ENCODE measurements around the gene ZMYM2. TPM values are rescaled to one million over a fixed set of nuclear protein-coding genes. Genes with fewer than 3 reads are reported as not detected.
A peak's percentile ranks its signal among the peaks of the same experiment; 100 is the strongest.

ZMYM2 gene
- total RNA-seq, 1 donor from 2014 or later, result 87.6 TPM

GRCh38 chr13:20044086-20044485, 85.6 kb downstream of the ZMYM2 start:
- no peak for DNase-seq (ENCODE audit: low spot score)

DNA sequence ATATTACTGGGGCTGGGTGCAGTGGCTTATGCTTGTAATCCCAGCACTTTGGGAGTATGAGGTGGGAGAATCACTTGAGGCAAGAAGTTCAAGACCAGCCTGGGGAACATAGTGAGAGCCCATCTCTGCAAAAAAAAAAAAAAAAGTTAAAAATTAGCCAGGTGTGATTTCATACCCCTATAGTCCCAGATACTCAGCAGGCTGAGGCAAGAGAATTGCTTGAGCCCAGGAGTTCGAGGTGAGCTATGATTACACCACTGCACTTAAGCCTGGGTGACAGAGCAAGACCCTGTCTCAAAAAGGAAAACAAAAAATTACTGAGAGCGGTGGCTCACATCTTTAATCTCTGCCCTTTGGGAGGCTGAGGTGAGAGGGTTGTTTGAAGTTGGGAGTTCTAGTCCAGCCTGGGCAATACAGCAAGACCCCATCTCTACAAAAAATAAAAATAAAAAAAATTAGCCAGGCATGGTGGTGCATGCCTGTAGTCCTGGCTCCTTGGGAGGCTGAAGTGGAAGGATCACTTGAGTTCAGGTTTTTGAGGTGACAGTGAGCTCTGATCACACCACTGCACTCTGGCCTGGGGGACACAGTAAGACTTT, 87.5 kb downstream of the ZMYM2 start:
- no peak for DNase-seq (ENCODE audit: low spot score)

DNA sequence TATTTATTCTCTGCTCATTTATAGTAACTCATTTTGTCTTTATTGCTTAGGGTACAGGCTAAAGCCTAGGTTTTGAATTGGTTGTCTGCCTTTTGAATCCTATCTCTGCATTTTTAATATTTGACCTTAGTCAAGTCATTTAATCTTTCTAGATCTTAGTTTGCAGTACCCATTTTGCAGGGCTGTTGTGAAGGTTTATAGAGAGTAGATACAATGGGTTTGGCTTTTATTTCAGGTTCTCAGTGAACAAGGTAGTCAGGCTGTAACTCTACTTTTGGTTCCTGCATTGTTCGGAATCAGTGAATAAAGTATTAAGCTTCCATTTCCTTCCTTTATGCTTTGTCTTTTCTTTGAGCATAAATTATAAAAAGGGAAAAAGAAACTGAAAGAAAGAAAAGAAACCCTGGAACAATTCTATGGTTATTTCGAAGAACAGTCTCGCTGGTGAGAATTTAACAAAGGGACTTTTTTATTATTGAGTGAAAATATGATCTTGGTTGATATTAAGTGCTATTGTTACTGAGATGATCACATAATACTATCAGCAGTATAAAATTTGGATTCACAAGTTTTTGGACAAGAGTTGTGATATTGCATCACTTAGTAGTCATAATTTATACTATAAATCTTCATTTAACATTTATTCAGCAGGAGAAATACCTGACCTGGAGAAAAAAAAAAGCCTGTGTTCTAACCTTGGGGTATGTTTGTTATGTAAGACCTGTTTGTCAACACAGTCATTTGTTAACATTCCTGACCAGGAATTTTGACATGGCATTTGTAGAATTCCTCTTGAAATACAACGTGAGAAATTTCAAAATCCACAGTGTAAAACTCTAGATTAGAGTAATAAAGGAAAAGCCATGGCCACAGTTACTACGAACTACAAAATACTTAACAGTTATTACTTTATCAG, 91.3 kb downstream of the ZMYM2 start:
- no peak for DNase-seq (ENCODE audit: low spot score)

GRCh38 chr13:20051366-20051765, 92.8 kb downstream of the ZMYM2 start:
- no peak for DNase-seq (ENCODE audit: low spot score)

DNA sequence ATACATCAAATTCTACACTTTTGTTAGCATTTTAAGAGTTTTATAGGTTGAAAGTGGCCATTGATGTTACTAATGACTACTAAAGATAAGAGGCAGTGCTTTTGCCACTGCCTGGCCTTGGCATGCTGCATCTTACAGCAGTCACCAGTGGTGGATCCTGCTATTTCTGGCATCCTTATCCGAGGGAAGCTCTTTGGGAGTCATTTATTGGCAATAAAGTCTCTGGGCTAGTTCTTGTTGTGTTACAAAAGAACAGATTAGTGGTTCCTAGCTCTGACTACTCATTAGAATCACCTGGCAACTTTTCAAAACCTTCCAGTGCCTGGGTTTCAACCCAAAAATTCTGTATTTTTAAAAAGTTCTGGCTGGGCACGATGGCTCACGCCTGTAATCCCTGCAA, 94.5 kb downstream of the ZMYM2 start:
- no peak for DNase-seq (ENCODE audit: low spot score)

DNA sequence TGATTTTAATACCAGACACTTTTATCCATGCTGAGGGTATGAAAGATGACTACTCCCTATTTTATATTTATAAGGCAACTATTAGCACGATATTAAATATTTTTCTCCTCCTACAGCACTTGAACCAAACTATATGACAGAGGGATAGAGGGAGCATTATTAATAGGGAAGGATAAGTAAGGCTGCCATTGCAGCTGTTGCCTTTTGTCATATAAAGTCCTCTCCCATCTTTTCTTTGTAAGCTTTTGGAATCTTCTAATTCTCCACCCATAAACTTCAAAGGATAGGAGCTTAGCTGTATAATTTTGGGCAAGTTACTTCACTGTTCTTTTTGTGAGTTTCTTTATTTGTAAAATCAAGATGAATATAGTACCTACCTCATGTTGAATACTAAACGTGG, 95.4 kb downstream of the ZMYM2 start:
- DNase-seq (ENCODE audit: low spot score), result no peak

DNA sequence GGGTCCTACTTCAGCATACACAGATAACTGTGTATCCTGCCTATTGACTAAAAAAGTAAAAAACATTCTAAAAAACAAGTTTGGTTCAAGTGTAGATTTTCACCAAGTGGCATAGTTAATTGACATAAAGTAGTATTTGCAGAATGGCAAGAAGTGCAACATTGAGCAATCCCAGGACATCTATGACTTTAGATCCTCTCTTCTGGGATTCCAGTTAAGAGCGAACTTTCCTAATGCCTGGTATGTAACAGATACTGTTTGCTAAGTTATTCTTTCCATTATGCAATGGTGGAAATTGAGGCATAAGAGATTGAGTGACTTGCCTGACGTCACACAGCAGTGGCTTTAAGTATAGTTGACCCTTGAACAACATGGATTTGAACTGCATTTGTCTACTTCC, 96.1 kb downstream of the ZMYM2 start:
- no peak for DNase-seq (ENCODE audit: low spot score)

GRCh38 chr13:20057214-20057613, 98.7 kb downstream of the ZMYM2 start:
- DNase-seq (ENCODE audit: low spot score), result no peak

- DNase-seq (ENCODE audit: low spot score), result no peak
Observed at GRCh38 chr13:20057963-20058362, 99.4 kb downstream of the ZMYM2 start.

GRCh38 chr13:20058476-20058875, 99.9 kb downstream of the ZMYM2 start:
- no peak for DNase-seq (ENCODE audit: low spot score)

- DNase-seq (ENCODE audit: low spot score), result no peak
Observed at GRCh38 chr13:20064128-20064527, 105.6 kb downstream of the ZMYM2 start.

DNA sequence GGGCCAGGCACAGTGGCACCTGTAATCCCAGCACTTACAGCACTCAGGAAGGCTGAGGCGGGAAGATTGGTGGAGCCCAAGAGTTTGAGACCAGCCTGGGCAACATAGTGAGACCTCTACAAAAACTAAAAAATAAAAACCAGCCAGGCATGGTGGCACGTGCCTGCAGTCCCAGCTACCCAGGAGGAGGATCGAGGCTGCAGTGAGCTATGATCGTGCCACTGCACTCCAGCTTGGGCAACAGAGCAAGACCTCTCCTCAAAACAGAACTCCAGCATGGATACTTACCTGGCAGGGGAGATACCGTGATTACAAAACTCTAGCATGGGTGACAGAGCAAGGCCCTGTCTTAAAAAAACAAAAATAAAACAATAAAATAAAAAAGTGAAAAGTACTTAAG, 107.0 kb downstream of the ZMYM2 start:
- no peak for DNase-seq (ENCODE audit: low spot score)

GRCh38 chr13:20069956-20070355, 111.4 kb downstream of the ZMYM2 start:
- DNase-seq (ENCODE audit: low spot score), result no peak

DNA sequence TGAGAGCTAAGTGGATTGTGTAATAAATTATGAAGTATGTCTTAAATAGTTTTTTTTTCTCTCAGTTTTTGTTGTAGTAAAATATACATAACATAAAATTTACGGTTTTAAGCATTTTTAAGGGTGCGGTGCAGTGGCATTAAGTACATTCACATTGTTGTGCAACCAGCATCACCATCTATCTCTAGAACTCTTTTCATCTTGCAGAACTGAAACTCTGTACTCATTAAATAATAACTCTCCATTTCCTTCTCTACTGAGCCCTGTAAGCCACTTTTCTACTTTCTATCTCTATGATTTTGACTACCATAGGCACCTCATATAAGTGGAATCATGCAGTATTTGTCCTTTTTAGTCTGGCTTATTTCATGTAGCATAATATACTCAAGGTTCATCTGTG, 115.2 kb downstream of the ZMYM2 start:
- peak; percentile 92 for DNase-seq (ENCODE audit: low spot score)

GRCh38 chr13:20074966-20075365, 116.4 kb downstream of the ZMYM2 start:
- peak; percentile 89 for DNase-seq (ENCODE audit: low spot score)

DNA sequence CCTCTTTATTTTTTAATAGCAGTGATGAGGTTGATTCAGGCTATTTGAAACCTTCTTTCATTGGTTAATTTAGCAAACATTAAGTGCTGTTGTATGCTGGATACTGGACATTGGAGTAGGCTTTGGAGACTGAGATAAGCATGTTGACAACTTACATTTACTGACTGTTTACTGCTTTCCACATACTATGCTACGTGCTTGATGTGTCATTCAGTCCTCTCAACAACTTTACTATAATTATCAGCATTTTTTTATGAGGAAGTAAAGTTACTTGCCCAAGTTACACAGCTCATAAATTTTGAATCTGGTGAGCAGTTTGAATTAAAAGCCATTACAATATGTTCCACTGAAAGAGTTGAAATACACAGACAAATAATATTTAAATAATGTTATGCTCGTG, 118.6 kb downstream of the ZMYM2 start:
- no peak for DNase-seq (ENCODE audit: low spot score)

- no peak for DNase-seq (ENCODE audit: low spot score)
Observed at GRCh38 chr13:20080377-20081164, 122.0 kb downstream of the ZMYM2 start.

GRCh38 chr13:20090349-20090748, 131.8 kb downstream of the ZMYM2 start:
- DNase-seq (ENCODE audit: low spot score), result no peak

GRCh38 chr13:20093951-20094350, 135.4 kb downstream of the ZMYM2 start:
- DNase-seq (ENCODE audit: low spot score), result no peak

DNA sequence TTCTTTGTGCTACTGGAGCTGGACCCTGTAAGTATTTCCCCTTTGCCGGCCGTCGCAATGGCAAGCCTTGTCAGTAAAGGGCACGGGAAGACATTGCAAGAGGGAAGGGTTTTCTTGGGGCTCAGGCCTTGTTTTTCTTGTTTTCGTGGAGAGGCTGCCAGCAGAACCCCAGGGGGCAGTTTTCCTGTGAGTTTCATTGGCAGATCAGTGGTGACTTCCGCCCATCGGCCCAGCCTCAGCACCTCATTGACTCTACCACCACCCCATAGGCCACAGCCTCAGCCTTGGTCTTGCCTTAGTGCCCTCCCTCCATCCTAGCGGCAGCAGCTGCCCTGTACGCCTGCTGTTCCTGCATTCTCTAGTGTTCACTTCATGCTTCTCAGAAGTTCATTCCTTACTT, 140.8 kb downstream of the ZMYM2 start:
- no peak for DNase-seq (ENCODE audit: low spot score)

DNA sequence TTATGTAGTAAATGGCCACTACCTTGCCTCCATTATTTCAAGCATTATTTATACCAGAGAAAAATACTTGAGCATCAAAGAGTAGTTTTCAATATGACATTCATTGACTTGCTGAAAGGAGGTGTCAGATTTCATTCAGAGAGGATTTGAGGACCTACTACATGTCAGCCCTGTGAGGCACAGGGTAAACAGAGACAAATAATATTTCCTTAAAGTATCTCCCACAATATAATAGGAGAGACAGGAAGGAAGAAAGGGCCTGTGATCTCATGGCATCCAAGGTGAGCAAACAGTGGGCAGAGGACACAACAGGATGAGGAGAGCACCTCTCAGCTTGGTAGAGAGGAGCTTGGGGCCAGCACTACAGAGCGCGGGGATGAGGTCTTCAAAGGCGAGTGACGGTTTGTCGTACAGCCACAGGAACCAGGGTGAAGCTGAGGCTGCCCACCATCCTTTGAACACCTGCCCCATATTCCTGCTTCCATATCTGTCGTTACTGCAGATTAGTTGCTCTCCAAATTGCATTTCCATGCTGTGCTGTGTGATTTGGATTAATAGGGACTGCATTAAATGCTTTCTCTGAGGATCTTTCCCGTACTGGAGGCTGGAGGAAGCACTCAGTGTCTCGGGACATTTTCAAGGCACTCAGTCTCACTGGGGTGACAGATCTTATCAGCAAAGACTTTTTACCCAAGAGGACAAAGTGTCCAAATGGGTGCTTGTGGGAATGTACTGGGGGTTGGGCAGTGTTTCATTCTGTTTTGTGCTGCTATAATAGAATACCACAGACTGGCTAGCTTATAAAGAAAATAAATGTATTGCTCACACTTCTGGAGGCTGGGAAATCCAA, 143.2 kb downstream of the ZMYM2 start:
- no peak for DNase-seq (ENCODE audit: low spot score)

Measured in umbilical cord (tissue), 2 donors.